GM11168 (cell line): Measurements from ENCODE around the gene VDR.

Source experiments
- in situ Hi-C: fragments of 300-500 bp; cut with MboI; formaldehyde crosslinking; loops from one replicate; pipeline ENCODE4 v1.12.0; 2022; ENCODE audit warnings: low sequenced_read_pairs; ENCODE audit not compliant: unreplicated experiment

The VDR gene

DNA sequence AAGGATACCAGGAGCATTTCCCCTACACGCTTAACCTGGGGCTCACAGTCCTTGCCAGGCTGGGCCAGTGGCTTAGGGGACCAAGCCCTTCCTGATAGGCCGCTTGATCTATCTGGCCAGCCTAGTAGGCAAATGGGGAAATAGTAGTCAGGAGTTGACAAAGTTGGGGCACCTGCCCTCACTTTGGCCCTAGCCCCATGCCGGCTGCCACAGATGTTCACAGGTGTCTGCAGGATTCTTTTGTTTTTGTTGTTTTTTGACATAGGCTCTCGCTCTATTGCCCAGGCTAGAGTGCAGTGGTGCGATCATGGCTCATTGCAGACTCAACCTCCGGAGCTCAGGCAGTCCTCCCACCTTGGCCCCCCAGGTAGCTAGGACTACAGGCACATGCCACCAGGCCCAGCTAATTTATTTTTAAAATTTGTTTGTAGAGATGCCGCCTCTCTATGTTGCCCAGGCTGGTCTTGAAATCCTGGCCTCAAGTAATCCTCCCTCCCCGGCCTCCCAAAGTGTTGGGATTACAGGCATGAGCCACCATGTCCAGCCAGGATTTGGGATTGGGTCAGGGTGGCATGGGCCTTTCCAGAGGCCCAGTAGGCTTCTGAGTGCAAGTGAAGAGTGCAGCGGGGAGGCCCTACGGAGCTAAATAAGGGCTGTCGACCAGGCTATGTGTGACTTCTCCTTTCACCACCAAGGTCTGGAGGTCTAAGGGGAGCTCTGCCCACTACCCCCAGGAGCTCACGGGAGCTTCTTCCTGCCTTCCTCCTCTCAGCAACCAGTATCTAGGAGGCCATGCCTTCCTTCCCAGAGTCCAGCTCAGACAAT is 69.6 kb downstream of the VDR start:
- in situ Hi-C loops = loop anchor here (5.0 kb wide), 1 partner anchor 48 kb away; no protein-coding TSS in a partner anchor

DNA sequence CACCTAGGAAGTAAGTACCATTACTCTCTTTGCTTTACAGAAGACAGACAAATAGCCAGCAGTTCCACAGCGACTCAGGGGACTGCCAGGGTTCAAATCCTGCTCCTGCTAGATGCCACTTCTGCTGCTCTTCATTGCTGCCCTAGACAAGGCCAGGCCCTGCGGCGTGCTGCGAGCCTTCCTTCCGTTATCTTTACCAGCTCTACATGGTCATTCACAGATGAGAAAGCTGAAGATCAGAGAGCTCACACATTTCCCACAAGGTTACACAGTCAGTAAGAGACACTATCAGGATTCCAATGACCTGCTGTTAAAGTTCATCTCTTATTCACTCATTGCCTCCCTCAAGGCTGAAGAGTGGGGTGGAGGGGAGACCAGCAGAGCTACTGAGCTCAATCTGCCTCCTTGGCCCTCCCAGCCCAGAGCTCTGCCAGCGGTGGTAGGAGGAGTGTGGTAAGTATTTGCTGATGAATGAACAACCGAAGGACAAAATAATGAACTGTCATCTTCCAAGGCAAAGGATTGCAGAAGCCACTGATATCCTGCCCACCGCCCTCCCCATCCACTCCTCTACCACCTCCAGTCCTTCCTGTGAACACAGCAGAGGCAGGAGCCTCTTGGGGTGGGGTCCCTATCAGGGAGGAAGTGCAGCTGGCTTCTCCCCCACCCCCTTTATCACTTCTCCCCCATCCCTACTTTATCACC is 70.4 kb downstream of the VDR start:
- in situ Hi-C loops = no loop called here

DNA sequence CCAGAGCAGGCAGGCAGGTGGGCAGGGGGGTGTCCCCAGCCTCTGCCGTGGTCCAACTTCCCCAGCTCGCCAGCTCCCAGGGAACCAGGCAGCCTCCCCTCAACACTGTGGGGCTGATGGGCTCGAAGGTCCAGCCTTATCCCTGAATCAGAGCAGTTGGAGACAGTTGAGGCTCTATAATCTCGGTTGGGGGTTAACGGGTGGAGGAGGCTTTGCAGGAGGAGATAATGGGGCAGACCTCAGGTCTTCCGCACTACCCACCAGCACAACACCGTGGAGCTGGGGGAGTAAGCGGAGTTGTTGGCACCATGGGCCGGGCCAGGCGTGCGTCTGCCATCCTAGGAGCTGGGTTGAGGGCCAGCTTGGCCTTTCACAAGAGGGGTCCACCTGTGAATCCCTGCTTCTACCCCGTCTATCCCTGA is 71.2 kb downstream of the VDR start:
- in situ Hi-C loops = no loop called here

DNA sequence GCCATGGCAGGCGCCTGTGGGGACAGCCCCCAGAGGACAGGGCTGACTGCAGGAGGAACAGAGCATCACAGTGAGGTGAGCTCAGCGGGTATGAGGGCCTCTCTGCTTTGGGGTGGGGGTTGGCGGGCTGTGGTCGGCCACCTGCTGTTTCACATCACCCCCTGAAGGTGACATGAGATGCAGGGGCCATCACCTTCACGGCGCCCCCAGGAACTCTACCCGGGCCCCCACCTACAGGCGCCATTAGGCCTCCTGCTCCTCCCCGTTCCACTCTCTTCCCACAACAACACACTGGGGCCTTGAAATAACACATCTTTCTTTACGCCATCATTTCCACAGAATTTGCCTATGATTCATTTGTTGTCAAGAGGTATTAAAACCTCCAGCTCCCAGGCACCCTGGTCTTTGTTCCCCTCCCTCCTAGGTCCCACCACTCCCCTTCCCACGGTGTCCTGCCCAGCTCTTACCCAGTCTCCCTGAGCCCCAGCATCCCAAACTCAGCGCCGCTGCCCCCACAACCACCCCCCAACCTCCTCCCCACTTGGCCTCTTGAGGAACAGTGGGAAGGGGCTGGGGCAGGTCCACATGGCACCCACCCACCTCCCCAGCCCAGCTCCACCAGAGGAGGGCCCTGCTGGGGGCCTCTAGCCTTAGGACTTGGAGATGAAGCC is 72.4 kb downstream of the VDR start:
- in situ Hi-C loops = no loop called here

DNA sequence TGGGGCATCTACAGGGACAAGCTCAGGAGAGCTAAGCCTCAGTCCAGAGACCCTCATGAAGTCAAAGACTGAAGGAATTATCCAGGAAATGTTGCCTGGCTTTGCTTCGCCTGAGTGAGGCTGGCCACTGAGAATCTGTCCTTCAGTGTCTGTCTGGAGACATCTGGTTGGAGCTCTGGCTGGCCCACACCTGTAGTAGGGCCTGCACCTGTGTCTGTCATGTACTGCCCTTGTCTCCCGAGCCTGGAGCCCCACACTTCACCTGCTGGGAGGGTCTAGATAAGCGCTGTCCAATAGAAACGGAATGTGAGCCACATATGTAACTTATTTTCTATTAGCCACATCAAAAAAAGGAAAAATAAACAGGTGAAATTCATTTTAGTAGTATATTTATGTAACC is 75.2 kb downstream of the VDR start:
- in situ Hi-C loops = no loop called here

DNA sequence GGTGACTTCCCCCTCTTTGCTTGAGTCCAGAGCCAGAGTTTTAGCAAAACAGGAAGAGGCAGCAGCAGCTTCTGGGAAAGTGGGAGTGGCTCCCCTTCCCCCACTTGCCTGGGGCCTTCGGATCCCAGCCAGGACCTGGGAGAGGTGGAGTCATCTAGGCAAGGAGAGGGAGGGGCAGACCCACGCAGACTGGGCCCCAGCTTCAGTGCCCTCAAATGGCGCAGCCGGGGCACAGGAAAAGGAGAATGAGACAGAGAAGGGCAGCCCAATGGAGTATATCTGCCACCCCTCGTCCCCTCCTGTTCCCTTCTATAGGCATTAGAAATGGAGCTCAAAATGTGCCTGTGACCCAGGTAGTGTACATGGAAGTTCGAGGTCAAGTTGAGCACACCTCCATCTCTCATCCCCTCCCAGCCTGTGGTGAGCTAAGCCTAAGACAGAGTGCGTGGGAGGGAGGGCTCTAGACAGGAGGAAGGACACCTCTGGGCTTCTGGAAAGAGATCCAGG is 75.8 kb downstream of the VDR start:
- in situ Hi-C loops = no loop called here

DNA sequence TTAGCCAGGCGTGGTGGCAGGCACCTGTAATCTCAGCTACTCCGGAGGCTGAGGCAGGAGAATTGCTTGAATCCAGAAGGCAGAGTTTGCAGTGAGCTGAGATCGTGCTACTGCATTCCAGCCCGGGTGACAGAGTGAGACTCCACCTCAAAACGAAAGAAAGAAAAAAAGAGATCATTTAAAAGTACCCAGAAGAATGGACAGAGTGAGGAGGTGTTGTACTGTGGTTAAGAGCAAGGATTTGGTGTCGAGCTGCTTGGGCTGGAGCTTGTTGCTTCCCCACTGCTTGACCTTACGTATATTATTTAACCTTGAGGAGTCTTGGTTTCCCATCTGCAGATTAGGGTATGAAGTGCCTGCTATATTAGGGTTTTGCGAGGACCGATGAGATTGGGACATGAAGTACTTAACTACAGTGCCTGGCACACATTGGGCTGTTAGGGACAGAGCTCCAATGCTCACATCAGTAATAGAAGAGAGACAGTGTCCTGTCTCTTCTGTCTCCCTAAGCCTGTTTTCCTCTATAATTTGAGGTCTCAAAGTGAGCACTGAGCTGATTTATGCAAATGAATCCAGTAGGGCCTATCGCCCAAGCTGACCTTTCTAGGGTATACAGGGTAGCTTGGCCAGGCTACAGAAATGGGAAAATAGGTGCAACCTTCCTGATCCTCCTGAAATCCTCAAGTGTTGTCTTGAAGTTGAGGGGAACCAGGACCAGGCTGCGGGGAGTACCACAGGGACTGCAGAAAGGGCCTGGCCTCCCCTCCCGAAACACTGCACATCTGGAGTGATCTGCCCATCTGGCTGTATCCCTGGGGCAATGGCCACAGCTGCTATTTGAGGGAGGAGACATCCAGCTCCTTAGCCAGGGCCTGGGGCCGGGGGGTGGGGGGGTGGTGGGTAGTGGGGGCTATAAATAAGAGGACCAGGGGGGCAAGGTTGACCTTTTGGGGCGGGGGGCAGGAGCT is 76.5 kb downstream of the VDR start:
- in situ Hi-C loops = no loop called here

DNA sequence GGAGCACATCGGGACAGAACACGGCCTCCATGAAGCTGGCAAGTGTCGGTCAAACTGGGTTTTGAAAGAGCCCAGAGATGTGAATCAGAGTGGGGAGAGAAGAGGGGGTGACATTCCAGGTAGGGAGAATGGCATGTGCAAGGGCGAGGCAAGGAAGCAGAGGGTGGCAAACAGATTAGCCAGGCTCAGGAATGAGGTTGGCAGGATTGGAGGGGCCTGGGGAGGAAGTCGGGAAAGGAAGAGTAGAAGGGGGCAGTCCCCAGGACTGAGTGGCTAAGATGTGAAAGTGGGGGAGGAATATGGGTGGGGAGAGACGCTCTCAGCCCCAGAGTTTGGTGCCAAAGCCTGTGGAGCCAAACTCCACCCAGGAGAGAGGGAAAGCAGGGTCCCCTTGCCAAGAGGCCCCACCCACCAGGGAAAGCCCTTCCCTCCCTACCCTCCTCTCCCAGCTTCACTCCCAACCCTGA is 79.6 kb downstream of the VDR start:
- in situ Hi-C loops = no loop called here

DNA sequence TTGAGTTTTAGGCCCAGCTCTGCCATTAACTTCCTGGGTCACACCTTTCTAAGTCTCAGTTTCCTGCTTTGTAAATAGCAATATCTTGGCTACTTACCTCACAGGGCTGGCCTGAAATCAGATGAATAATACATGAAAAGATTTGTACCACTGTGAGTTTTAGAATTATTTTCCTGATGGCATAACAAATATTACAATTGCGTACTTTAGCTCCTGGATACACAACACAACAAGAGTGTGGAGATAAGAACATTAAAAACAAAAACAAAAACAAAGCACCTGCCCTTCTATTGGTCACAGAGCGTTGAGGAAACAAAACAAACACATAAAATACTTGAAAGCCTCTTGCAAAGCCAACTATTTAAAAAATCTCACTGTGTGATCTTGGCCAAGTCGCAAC is 80.2 kb downstream of the VDR start:
- in situ Hi-C loops = no loop called here

DNA sequence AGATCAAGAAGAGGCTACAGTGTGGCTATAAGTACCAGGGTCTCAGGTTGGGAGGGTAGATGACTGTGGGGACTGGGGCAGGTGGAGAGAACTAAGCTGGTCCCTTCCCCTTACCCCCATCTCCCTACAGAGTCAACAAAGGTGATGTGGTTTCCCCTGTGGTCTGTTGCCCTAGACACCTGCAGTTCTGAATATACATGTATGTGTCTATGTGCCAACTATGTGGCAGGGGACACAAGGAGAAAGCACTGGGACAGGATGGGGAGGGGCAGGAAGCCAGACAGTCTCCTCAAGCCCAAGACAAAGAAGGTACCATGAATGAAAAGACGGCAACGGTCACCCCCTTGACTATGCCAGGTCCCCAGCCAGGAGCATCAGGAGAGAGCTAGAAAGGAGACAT is 80.6 kb downstream of the VDR start:
- in situ Hi-C loops = no loop called here

DNA sequence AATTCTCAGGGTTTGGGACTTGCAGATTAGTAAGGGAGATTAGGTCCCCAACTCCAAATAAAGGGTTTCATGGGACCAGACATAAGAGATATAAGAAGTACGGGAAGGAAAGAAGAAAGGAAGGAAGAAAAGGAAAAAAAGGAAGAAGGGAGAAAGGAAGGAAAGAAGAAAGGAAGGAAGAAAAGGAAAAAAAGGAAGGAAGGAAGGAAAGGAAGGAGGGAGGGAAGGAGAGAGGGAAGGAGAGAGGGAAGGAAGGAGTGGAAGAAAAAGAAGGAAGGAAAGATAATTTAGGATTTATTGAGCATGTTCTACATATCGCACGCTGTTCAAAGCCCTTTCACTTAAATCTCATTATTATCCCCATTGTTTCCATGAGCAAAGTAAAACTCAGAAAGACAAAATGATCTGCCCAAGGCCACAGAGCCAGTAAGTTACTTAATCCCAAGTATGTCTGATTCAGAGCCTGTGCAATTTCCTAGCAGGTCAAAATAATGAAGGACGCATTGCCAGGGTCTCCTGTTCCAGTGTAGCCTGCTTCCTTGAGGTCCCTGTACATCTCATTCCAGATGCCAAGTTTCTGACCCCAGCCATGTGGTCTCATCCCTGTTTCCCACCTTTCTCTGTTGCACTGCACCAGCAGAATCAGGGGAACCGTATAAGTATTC is 81.2 kb downstream of the VDR start:
- in situ Hi-C loops = no loop called here

DNA sequence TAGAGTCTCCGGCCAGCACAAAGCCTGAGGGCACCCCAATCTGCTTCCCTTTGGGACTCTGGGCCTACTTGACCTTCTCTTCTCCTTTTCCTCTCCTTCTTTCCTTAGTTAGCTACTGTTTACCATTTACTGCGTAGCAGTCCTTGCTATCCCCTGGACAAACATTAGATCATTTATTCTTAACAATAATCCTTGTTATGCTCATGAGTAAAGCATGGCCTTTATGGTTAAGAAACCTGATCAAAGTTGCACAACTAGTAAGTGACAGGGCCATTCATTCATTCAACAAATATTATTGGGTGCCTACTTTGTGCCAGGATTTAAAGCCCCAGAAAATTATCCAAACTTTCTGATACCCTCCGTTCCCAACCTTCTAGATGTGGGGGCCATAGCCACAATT is 81.9 kb downstream of the VDR start:
- in situ Hi-C loops = no loop called here

DNA sequence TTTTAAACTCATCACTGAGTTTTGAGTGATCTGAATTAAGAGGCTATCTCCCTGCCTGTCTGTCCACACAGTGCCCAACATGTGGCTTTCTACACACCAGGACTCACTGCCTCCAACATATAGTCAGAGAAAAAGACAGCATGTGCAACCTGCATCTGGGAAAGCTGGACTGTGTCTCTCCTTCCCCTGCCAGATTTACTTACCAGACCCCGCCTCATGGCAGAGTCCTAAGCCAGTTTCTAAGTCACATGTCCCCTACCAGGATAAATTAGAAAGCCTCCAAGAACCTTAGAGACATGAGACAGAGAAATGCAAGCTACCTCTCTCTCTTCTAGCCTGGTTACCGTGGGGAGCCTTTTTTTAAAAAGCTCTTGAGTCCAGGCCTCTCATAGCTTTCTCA is 82.4 kb downstream of the VDR start:
- in situ Hi-C loops = no loop called here

DNA sequence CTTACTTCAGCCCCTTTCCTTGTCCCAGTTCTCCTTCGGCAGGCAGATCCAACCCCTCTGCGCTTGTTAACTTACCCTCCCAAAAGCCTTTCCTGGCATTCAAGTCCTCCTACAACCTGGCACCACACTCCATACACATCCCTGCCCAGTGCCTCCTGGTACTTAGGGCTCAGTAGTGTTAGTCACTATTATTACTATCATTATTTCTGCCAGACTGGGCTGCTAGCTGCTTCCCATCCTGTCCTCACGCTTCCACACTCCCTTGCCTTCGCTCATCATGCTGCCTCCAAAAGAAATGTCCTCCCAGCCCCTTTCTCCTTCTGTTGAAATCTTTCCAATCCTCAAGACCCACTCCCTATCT is 83.5 kb downstream of the VDR start:
- in situ Hi-C loops = no loop called here

DNA sequence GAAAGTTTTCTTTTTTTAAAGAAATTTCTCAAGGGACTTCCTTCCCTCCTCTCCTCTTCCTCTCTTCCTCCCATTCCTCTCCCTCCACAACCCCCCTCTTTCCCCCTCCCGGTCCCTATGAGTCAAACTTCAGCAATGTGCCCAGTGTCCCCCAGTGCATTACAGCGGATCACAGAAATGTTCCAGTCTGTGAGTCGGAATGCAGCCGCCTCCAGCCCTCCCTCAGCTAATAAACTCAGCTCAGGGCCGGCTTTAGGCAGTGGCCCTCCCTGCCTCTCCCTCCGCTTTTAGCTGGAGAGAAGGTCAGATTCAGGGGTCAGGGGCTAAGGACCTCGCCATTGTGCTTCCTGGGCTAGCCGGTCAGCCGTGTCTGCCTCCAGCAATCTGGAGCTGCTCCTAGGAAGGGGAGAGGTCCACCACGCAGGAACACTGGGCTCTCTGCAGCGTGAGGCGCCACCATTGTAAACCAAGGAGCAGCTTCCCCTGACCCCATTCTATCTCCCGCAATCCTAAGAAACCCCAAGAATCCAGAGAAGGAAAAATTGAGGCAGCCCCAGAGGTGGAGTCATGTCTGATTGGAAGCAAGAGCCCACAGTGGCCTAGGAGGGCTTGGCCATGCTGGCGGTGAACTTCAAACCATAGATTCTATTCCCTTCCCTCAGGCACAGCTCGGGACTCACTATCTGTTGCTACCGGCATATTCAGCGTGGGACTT is 84.0 kb downstream of the VDR start:
- in situ Hi-C loops = no loop called here

DNA sequence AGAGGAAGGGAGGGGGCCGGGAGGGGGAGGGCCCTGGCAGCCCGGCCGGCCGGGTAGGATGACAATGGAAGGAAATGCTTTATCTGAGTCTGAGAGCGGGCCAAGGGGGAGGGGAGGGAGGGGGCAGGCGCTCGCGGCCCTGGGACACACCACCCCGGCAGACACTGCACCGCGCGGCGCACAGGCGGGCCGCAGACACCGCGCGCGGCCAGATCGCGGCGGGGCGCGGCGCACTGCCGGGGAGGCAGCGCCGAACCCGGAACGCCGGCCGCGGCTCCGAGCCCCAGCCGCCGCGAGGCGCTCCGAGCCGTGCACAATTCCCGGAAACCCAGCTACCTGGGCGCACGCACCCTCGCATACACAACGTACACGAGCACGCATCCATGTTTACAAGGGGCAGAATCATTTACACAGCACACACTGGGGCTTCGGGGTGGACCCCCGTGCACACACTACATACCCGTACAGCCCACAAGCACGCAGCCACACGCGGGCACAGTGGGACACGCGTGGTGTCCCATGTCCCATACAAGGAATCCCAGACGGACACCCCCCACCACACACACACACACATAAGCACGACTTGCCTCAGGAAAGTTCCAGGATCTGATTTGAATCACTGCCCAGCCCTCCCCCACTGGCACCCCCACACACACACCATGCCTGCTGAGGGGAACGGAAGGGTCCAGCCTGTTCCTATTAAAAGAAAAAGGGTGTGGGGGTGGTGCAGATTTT is 84.7 kb downstream of the VDR start, which contains the start of gene HDAC7:
TSS of gene HDAC7 (minus strand) at position 8 of the 735 bp plus-strand sequence. CDS start 118 bp downstream, outside the sequence.
- in situ Hi-C loops = no loop called here

DNA sequence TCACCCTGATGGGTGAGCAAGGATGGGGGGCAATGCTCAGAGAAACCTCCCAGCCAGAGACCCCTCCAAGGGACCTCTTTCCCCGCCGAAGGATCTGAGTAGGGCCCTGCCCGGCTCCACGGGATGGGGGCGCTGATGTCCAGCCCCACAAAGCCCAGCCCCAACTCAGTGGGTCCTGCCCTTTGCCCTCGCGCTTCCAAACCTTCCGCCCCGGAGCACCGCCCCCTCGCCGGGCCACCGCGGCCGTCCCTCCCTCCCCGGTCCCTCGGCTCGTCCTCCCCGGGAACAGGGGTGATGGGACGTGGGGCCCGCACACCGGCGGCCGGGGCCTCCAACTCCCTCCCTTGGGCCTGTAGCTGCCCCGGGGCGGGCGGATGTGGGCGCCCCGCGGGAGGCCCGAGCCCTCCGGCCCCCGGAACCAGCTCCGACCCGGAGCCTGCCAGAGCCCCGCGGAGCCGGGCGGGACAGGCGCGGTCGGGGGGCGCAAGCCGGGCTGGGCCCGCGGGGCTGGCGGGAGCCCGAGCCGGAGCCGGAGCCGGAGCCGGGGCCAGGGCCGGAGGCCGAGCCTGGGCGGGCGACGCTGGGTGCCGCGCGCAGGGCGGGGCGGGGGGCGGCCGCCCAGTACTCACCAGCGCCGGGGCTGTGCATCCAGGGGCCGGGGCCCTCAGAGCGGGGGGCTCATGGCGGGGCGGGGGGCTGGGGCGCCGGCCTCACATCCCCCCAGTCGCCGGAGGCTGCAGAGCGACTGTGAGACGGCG is 85.5 kb downstream of the VDR start:
- in situ Hi-C loops = no loop called here
